ENCODE results near the gene DLG1.

DNA sequence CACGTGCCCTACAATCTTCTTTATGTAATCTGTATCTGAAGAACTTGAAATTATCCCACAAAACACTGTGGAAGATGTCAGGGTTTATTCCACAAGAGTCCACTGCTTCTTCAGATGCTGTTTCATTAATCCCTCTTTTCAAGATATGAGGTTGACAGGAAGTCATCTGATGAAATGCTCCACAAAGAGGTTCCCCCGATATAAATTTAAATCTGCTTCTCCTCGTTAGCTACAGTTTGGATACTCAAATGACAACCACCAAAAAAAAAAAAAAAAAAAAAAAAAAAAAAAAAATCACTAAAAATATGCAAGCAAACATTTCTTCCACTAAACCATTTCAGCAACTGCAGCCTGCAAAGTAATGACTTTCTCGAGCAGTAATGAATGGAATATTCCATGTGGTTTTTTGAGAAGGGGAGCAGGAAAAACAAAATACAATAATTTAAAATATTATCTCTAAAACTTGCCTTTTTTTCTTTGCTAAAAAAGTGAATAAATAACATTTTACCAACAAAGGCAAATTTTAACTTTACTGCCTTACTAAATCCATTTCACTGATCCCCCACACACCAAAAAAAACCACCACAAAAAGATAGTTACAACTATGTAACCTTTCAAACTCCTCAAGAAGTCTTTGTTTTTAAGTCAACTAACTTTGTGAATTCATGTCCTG is 37.8 kb downstream of the DLG1 start:
- TF ChIP-seq POLR2A (IDR thresholded peaks at IDR 0.05), result no peak
- TF ChIP-seq, protein P1, sequence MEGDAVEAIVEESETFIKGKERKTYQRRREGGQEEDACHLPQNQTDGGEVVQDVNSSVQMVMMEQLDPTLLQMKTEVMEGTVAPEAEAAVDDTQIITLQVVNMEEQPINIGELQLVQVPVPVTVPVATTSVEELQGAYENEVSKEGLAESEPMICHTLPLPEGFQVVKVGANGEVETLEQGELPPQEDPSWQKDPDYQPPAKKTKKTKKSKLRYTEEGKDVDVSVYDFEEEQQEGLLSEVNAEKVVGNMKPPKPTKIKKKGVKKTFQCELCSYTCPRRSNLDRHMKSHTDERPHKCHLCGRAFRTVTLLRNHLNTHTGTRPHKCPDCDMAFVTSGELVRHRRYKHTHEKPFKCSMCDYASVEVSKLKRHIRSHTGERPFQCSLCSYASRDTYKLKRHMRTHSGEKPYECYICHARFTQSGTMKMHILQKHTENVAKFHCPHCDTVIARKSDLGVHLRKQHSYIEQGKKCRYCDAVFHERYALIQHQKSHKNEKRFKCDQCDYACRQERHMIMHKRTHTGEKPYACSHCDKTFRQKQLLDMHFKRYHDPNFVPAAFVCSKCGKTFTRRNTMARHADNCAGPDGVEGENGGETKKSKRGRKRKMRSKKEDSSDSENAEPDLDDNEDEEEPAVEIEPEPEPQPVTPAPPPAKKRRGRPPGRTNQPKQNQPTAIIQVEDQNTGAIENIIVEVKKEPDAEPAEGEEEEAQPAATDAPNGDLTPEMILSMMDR (IDR thresholded peaks at IDR 0.05), result no peak
